Muscle of leg (tissue), 11 donors: ENCODE data around the gene PLSCR1. TPM values are rescaled to one million over a fixed set of nuclear protein-coding genes. Genes with fewer than 3 reads are reported as not detected.
"Not testable (repeated sequence)": the region's sequence is repeated elsewhere in the genome, so short reads cannot be mapped to it uniquely, and the experiment has no call there.

Experiments used
- DNase-seq: peaks from one replicate; pipeline ENCODE4 v3.0.0; 2013
- H3K27ac ChIP-seq: one replicate; pipeline ENCODE4 v1.5.1; 2013; ENCODE audit warnings: mild to moderate bottlenecking, low read length, control low read depth
- H3K27me3 ChIP-seq: one replicate; pipeline ENCODE4 v1.6.1; 2013; ENCODE audit warnings: low read length; ENCODE audit not compliant: control insufficient read depth, insufficient read depth
- H3K36me3 ChIP-seq: one replicate; pipeline ENCODE4 v1.6.1; 2013; ENCODE audit warnings: low read length; ENCODE audit not compliant: control insufficient read depth, insufficient read depth
- H3K4me1 ChIP-seq: one replicate; pipeline ENCODE4 v1.6.1; 2013; ENCODE audit warnings: low read length; ENCODE audit not compliant: control insufficient read depth, insufficient read depth
- H3K4me3 ChIP-seq: one replicate; pipeline ENCODE4 v1.5.1; 2013; ENCODE audit warnings: low read length, control low read depth
- H3K9me3 ChIP-seq: replicated peaks from 2 replicates; pipeline ENCODE4 v1.6.1; 2013; ENCODE audit warnings: low read depth, low read length; ENCODE audit not compliant: control insufficient read depth
- WGBS: methylation state at CpG from one replicate; pipeline ENCODE4 v1.1.5; 2013; ENCODE audit warnings: missing lambda C conversion rate; ENCODE audit not compliant: insufficient coverage; 5-methylcytosine and 5-hydroxymethylcytosine counted together
- polyA plus RNA-seq, 8 donors: library from polyadenylated mRNA; unstranded; fragments of 120-200 nt; gene quantifications; one replicate each; pipeline versions ENCODE4 v1.2.1 to v1.2.3, GENCODE V29; 2013; ENCODE audit warnings: inconsistent platforms in 1 of 8, low replicate concordance in 1 of 8; ENCODE audit not compliant: insufficient read length in 8 of 8, insufficient read depth in 1 of 8
- total RNA-seq: library from RNA; stranded (reverse); fragments of 120-200 nt; gene quantifications from one replicate; pipeline ENCODE4 v1.2.4, GENCODE V29; 2013

Gene PLSCR1
- total and polyA plus RNA-seq, 9 donors = 16.0 to 22.8 (median 18.5) TPM

GRCh38 chr3:146503461-146504202 is 40.8 kb downstream of the PLSCR1 start:
- no peaks in the 10 kb centered on the region for H3K36me3 ChIP-seq
- H3K9me3 ChIP-seq = no peaks in the 10 kb centered on the region
- no peaks in the 10 kb centered on the region for H3K4me1 ChIP-seq
- H3K4me3 ChIP-seq = no peak overlapping the region
- no peak overlapping the region for H3K27ac ChIP-seq
- DNase-seq = no peak
- no peaks in the 10 kb centered on the region for H3K27me3 ChIP-seq
- 88% methylated on average over 4 of the region's 12 CpGs for WGBS

- no peaks in the 10 kb centered on the region for H3K4me1 ChIP-seq
- no peaks in the 10 kb centered on the region for H3K36me3 ChIP-seq
- H3K9me3 ChIP-seq = no peaks in the 10 kb centered on the region
- H3K27me3 ChIP-seq = no peaks in the 10 kb centered on the region
- DNase-seq = no peak
- H3K4me3 ChIP-seq = no peak overlapping the region
- no peak overlapping the region for H3K27ac ChIP-seq
- WGBS = no CpG with 5 or more reads among the region's 1 CpG
Measured at GRCh38 chr3:146502887-146503460, 41.4 kb downstream of the PLSCR1 start.

- no peak overlapping the region for H3K4me3 ChIP-seq
- H3K36me3 ChIP-seq = no peaks in the 10 kb centered on the region
- no peaks in the 10 kb centered on the region for H3K27me3 ChIP-seq
- H3K27ac ChIP-seq = no peak overlapping the region
- no peak for DNase-seq
- H3K9me3 ChIP-seq = no peaks in the 10 kb centered on the region
- H3K4me1 ChIP-seq = no peaks in the 10 kb centered on the region
Measured at GRCh38 chr3:146501752-146502151, 42.7 kb downstream of the PLSCR1 start.

- WGBS = no CpG with 5 or more reads among the region's 1 CpG
- Histone ChIP-seq H3K4me3 (no peak overlapping the region), H3K9me3 (no peaks in the 10 kb centered on the region), H3K36me3 (no peaks in the 10 kb centered on the region), H3K4me1 (no peaks in the 10 kb centered on the region), H3K27ac (no peak overlapping the region), H3K27me3 (no peaks in the 10 kb centered on the region)
- DNase-seq = no peak
Measured at GRCh38 chr3:146499701-146500100, 44.7 kb downstream of the PLSCR1 start.

- Histone ChIP-seq H3K36me3 (no peaks in the 10 kb centered on the region), H3K27me3 (no peaks in the 10 kb centered on the region), H3K4me3 (no peak overlapping the region), H3K9me3 (no peaks in the 10 kb centered on the region), H3K4me1 (no peaks in the 10 kb centered on the region), H3K27ac (no peak overlapping the region)
- DNase-seq = no peak
- WGBS = 94% methylated on average over 5 of the region's 13 CpGs
Measured at GRCh38 chr3:146498002-146498736, 46.2 kb downstream of the PLSCR1 start.

GRCh38 chr3:146497145-146497843 is 47.1 kb downstream of the PLSCR1 start:
- H3K27ac ChIP-seq, H3K4me1 ChIP-seq, H3K27me3 ChIP-seq, H3K4me3 ChIP-seq, H3K36me3 ChIP-seq, DNase-seq, H3K9me3 ChIP-seq: not testable (repeated sequence)
- 93% methylated on average over 27 of the region's 28 CpGs for WGBS

- no peak overlapping the region for H3K4me3 ChIP-seq
- no peaks in the 10 kb centered on the region for H3K4me1 ChIP-seq
- H3K27ac ChIP-seq = no peak overlapping the region
- H3K36me3 ChIP-seq = no peaks in the 10 kb centered on the region
- DNase-seq = no peak
- H3K27me3 ChIP-seq = no peaks in the 10 kb centered on the region
- WGBS = 40% methylated on average over 1 of the region's 1 CpG
- H3K9me3 ChIP-seq = no peaks in the 10 kb centered on the region
Measured at GRCh38 chr3:146496726-146497125, 47.7 kb downstream of the PLSCR1 start.

GRCh38 chr3:146496251-146496650 is 48.2 kb downstream of the PLSCR1 start:
- H3K9me3 ChIP-seq = no peaks in the 10 kb centered on the region
- H3K27ac ChIP-seq = no peak overlapping the region
- WGBS = 14% methylated on average over 1 of the region's 1 CpG
- no peak for DNase-seq
- no peaks in the 10 kb centered on the region for H3K27me3 ChIP-seq
- no peak overlapping the region for H3K4me3 ChIP-seq
- H3K4me1 ChIP-seq = no peaks in the 10 kb centered on the region
- no peaks in the 10 kb centered on the region for H3K36me3 ChIP-seq

GRCh38 chr3:146493761-146494160 is 50.6 kb downstream of the PLSCR1 start:
- H3K9me3 ChIP-seq = no peaks in the 10 kb centered on the region
- H3K27ac ChIP-seq = no peak overlapping the region
- no peaks in the 10 kb centered on the region for H3K36me3 ChIP-seq
- H3K27me3 ChIP-seq = no peaks in the 10 kb centered on the region
- no peak overlapping the region for H3K4me3 ChIP-seq
- DNase-seq = no peak
- no CpG with 5 or more reads among the region's 2 CpGs for WGBS
- no peaks in the 10 kb centered on the region for H3K4me1 ChIP-seq

GRCh38 chr3:146493221-146493620 is 51.2 kb downstream of the PLSCR1 start:
- no peaks in the 10 kb centered on the region for H3K36me3 ChIP-seq
- H3K4me3 ChIP-seq = no peak overlapping the region
- no peaks in the 10 kb centered on the region for H3K4me1 ChIP-seq
- no peaks in the 10 kb centered on the region for H3K9me3 ChIP-seq
- no peaks in the 10 kb centered on the region for H3K27me3 ChIP-seq
- WGBS = no CpG with 5 or more reads among the region's 2 CpGs
- no peak for DNase-seq
- no peak overlapping the region for H3K27ac ChIP-seq
